ENCODE results near the gene SSH3. TPM values are rescaled to one million over a fixed set of nuclear protein-coding genes. Genes with fewer than 3 reads are reported as not detected.

Gene SSH3
- total RNA-seq, 1 experiment from 2014 or later: 57.8 TPM

DNA sequence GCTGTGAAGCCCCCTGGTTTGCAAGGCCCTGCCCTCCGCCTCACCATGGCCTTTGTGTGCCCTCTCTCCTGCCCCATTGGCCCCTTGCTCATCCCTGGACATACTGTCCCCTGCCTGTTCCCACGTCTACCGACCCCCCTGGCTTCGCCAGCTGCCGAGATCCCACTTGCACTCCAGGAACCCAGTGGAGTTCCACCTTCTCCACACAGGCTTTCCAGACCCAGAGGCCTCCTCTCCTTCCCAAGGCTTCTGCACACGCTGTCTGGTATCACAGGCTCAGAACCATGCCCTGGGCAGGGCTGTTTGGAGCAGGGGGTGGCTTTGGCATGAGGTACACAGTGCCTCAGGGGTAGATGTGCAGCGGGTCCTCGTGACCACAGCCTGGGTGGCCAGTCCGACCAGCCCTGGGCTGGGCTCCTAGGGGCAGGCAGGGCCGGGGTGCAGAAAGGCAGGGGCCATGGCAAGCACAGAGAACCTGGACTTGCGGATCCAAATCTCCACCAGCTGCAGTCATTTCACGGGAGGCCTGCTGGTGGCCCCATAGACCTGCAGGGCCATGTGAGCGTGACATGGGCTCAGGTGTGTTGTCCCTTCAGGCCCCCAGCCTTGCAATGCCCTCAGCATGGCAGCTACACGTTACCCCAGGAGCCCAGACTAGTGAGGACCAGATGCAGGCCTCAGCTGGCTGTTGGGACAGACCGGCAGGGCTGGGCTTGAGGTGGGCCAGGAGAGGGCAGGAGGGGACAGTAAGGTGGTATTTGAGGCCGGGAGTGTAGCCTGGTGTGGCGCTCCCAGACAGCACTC, 27.5 kb upstream of the SSH3 start:
- intact Hi-C loops (cut with micrococcal nuclease): no loop called here
- no TSS peak for BruUV-seq (replicated peaks)
- peak overlapping the region; percentile 12; the same call in 1 of the 2 replicates for H3K27ac ChIP-seq (ENCODE audit: low read depth, low read length)
- H3K4me2 ChIP-seq (ENCODE audit: low read length): no peak overlapping the region
- H3K4me1 ChIP-seq (ENCODE audit: control insufficient read depth in 1 of 2, insufficient read depth in 2 of 2, low read length in 2 of 2): peaks cover 4 to 19% of the 10 kb centered on the region in 2 experiments
- H3K9me2 ChIP-seq (ENCODE audit: insufficient read depth): no peaks in the 10 kb centered on the region
- H4K20me1 ChIP-seq (ENCODE audit: insufficient read depth): no peaks in the 10 kb centered on the region
- ATAC-seq: no peak
- no peak overlapping the region for H3K4me3 ChIP-seq (replicated peaks in 1 of 2; ENCODE audit: low read depth in 1 of 2, low read length in 2 of 2)
- H3K36me3 ChIP-seq (ENCODE audit: control insufficient read depth in 1 of 2, insufficient read depth in 2 of 2, low read length in 2 of 2): peaks cover 9 to 16% of the 10 kb centered on the region in 2 experiments; a peak in 3 of 4 replicates
- no peak for TF ChIP-seq SP1 (IDR thresholded peaks at IDR 0.05; ENCODE audit: low read depth)
- TF ChIP-seq RAD21 (IDR thresholded peaks at IDR 0.05; ENCODE audit: low read depth): no peak
- no peak for TF ChIP-seq CEBPB (IDR thresholded peaks at IDR 0.05; ENCODE audit: low read depth)
- TF ChIP-seq SRF (IDR thresholded peaks at IDR 0.05; ENCODE audit: low read depth): no peak
- TF ChIP-seq CBX3 (IDR thresholded peaks at IDR 0.05; ENCODE audit: low read depth): no peak
- TF ChIP-seq EGR1 (IDR thresholded peaks at IDR 0.05; ENCODE audit: low read depth): no peak
- TF ChIP-seq, protein P1, sequence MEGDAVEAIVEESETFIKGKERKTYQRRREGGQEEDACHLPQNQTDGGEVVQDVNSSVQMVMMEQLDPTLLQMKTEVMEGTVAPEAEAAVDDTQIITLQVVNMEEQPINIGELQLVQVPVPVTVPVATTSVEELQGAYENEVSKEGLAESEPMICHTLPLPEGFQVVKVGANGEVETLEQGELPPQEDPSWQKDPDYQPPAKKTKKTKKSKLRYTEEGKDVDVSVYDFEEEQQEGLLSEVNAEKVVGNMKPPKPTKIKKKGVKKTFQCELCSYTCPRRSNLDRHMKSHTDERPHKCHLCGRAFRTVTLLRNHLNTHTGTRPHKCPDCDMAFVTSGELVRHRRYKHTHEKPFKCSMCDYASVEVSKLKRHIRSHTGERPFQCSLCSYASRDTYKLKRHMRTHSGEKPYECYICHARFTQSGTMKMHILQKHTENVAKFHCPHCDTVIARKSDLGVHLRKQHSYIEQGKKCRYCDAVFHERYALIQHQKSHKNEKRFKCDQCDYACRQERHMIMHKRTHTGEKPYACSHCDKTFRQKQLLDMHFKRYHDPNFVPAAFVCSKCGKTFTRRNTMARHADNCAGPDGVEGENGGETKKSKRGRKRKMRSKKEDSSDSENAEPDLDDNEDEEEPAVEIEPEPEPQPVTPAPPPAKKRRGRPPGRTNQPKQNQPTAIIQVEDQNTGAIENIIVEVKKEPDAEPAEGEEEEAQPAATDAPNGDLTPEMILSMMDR (IDR thresholded peaks at IDR 0.05 in 2 of 3, conservative IDR thresholded peaks at IDR 0.05 in 1 of 3; ENCODE audit: borderline replicate concordance in 1 of 3, insufficient read depth in 1 of 3, low read depth in 2 of 3, low read length in 2 of 3): no peak
- no peak for TF ChIP-seq POLR2A (IDR thresholded peaks at IDR 0.05; ENCODE audit: borderline replicate concordance, extremely low read depth, insufficient read depth, insufficient read length)
- TF ChIP-seq, protein P2, sequence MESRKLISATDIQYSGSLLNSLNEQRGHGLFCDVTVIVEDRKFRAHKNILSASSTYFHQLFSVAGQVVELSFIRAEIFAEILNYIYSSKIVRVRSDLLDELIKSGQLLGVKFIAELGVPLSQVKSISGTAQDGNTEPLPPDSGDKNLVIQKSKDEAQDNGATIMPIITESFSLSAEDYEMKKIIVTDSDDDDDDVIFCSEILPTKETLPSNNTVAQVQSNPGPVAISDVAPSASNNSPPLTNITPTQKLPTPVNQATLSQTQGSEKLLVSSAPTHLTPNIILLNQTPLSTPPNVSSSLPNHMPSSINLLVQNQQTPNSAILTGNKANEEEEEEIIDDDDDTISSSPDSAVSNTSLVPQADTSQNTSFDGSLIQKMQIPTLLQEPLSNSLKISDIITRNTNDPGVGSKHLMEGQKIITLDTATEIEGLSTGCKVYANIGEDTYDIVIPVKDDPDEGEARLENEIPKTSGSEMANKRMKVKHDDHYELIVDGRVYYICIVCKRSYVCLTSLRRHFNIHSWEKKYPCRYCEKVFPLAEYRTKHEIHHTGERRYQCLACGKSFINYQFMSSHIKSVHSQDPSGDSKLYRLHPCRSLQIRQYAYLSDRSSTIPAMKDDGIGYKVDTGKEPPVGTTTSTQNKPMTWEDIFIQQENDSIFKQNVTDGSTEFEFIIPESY (IDR thresholded peaks at IDR 0.05; ENCODE audit: extremely low read depth, insufficient replicate concordance, low read length): no peak
- TF ChIP-seq, protein P3, sequence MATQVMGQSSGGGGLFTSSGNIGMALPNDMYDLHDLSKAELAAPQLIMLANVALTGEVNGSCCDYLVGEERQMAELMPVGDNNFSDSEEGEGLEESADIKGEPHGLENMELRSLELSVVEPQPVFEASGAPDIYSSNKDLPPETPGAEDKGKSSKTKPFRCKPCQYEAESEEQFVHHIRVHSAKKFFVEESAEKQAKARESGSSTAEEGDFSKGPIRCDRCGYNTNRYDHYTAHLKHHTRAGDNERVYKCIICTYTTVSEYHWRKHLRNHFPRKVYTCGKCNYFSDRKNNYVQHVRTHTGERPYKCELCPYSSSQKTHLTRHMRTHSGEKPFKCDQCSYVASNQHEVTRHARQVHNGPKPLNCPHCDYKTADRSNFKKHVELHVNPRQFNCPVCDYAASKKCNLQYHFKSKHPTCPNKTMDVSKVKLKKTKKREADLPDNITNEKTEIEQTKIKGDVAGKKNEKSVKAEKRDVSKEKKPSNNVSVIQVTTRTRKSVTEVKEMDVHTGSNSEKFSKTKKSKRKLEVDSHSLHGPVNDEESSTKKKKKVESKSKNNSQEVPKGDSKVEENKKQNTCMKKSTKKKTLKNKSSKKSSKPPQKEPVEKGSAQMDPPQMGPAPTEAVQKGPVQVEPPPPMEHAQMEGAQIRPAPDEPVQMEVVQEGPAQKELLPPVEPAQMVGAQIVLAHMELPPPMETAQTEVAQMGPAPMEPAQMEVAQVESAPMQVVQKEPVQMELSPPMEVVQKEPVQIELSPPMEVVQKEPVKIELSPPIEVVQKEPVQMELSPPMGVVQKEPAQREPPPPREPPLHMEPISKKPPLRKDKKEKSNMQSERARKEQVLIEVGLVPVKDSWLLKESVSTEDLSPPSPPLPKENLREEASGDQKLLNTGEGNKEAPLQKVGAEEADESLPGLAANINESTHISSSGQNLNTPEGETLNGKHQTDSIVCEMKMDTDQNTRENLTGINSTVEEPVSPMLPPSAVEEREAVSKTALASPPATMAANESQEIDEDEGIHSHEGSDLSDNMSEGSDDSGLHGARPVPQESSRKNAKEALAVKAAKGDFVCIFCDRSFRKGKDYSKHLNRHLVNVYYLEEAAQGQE (IDR thresholded peaks at IDR 0.05; ENCODE audit: low read depth): no peak
- no peak for TF ChIP-seq JUND (IDR thresholded peaks at IDR 0.05)
- no peak for TF ChIP-seq ZNF274 (IDR thresholded peaks at IDR 0.05; ENCODE audit: low read depth, low read length)
- TF ChIP-seq, protein P4, sequence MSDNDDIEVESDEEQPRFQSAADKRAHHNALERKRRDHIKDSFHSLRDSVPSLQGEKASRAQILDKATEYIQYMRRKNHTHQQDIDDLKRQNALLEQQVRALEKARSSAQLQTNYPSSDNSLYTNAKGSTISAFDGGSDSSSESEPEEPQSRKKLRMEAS (IDR thresholded peaks at IDR 0.05): no peak
- no peak for TF ChIP-seq ZFX (IDR thresholded peaks at IDR 0.05)
- TF ChIP-seq FOSL1 (IDR thresholded peaks at IDR 0.05; ENCODE audit: low read depth): no peak
- no peak for TF ChIP-seq TCF7L2 (IDR thresholded peaks at IDR 0.05; ENCODE audit: borderline replicate concordance, extremely low read depth, insufficient read depth, insufficient read length)
- no peak for TF ChIP-seq ELF1 (IDR thresholded peaks at IDR 0.05; ENCODE audit: borderline replicate concordance, low read depth)
- no peaks in the 10 kb centered on the region for H3K9me3 ChIP-seq (ENCODE audit: control insufficient read depth in 1 of 2, insufficient read depth in 1 of 2, low read depth in 1 of 2, low read length in 2 of 2)
- ChIA-PET RAD21 (ENCODE audit: low non-redundant PET in 1 of 2, low total read pairs in 2 of 2, uncharacterized antibody in 2 of 2, unreplicated experiment in 2 of 2) (no interaction called here), POLR2A (no interaction called here), CTCF (no interaction called here)
- peaks cover 77% of the 10 kb centered on the region for H3K79me2 ChIP-seq (ENCODE audit: insufficient read depth, low read length)
- no peak overlapping the region for H3K9ac ChIP-seq (ENCODE audit: low read length)
- no peaks in the 10 kb centered on the region for H3K27me3 ChIP-seq (ENCODE audit: insufficient read depth, low read length)
- no peak for DNase-seq (ENCODE audit: low read depth, low spot score)
- no peak overlapping the region for H2AFZ ChIP-seq (ENCODE audit: low read depth, low read length, poor library complexity, severe bottlenecking)

Data from HCT116 (cell line).